Germinal center (tissue), 1 donor: ENCODE measurements around the gene MTUS2.
"Not testable (repeated sequence)": the region's sequence is repeated elsewhere in the genome, so short reads cannot be mapped to it uniquely, and the experiment has no call there.

Source experiments
- DNase-seq: peaks from one replicate; pipeline ENCODE4 v3.0.0; 2012; ENCODE audit warnings: mixed read lengths, low spot score

Gene MTUS2

GRCh38 chr13:29164116-29164515 is 344.0 kb downstream of the MTUS2 start:
- DNase-seq = no peak

- DNase-seq = no peak
Measured at GRCh38 chr13:29165216-29165615, 345.1 kb downstream of the MTUS2 start.

GRCh38 chr13:29165840-29166239 is 345.7 kb downstream of the MTUS2 start:
- no peak for DNase-seq

- DNase-seq = no peak
Measured at GRCh38 chr13:29170436-29171082, 350.4 kb downstream of the MTUS2 start.

- no peak for DNase-seq
Measured at GRCh38 chr13:29171244-29171643, 351.1 kb downstream of the MTUS2 start.

GRCh38 chr13:29174093-29174492 is 354.0 kb downstream of the MTUS2 start:
- no peak for DNase-seq

- DNase-seq = no peak
Measured at GRCh38 chr13:29175250-29175873, 355.2 kb downstream of the MTUS2 start.

- no peak for DNase-seq
Measured at GRCh38 chr13:29180055-29180454, 359.9 kb downstream of the MTUS2 start.

- no peak for DNase-seq
Measured at GRCh38 chr13:29182216-29182615, 362.1 kb downstream of the MTUS2 start.

GRCh38 chr13:29185926-29186325 is 365.8 kb downstream of the MTUS2 start:
- no peak for DNase-seq

GRCh38 chr13:29187584-29187983 is 367.4 kb downstream of the MTUS2 start:
- DNase-seq = no peak

- no peak for DNase-seq
Measured at GRCh38 chr13:29190298-29190697, 370.2 kb downstream of the MTUS2 start.

GRCh38 chr13:29193083-29193482 is 372.9 kb downstream of the MTUS2 start:
- DNase-seq = no peak

- DNase-seq = no peak
Measured at GRCh38 chr13:29195456-29195855, 375.3 kb downstream of the MTUS2 start.

GRCh38 chr13:29196409-29197074 is 376.4 kb downstream of the MTUS2 start:
- DNase-seq = no peak

GRCh38 chr13:29202753-29203152 is 382.6 kb downstream of the MTUS2 start:
- DNase-seq = not testable (repeated sequence)

- DNase-seq = no peak
Measured at GRCh38 chr13:29204651-29205050, 384.5 kb downstream of the MTUS2 start.

- DNase-seq = no peak
Measured at GRCh38 chr13:29210676-29211075, 390.5 kb downstream of the MTUS2 start.

- DNase-seq = not testable (repeated sequence)
Measured at GRCh38 chr13:29211162-29211561, 391.0 kb downstream of the MTUS2 start.

- no peak for DNase-seq
Measured at GRCh38 chr13:29222458-29222857, 402.3 kb downstream of the MTUS2 start.

- DNase-seq = no peak
Measured at GRCh38 chr13:29224206-29224605, 404.1 kb downstream of the MTUS2 start.

- no peak for DNase-seq
Measured at GRCh38 chr13:29227576-29227975, 407.4 kb downstream of the MTUS2 start.

- DNase-seq = no peak
Measured at GRCh38 chr13:29230299-29230845, 410.2 kb downstream of the MTUS2 start.
